HCT116 (cell line): Measurements from ENCODE around the gene MSH3.
"Not testable (repeated sequence)": the region's sequence is repeated elsewhere in the genome, so short reads cannot be mapped to it uniquely, and the experiment has no call there.

Experiments used
- CEBPB ChIP-seq: IDR thresholded peaks from 2 replicates; pipeline ENCODE4 v1.6.1; 2012; ENCODE audit warnings: low read depth
- CTCF ChIP-seq, 3 experiments: fragments of 200-600 bp in 1 of 3; sonication (generic) in 1 of 3; IDR thresholded peaks in 2 of 3; conservative IDR thresholded peaks in 1 of 3; 2 replicates each; pipeline ENCODE4 v1.5.1; 2012 to 2017; ENCODE audit warnings: low read depth in 2 of 3, low read length in 2 of 3, antibody characterized with exemption in 1 of 3, borderline replicate concordance in 1 of 3, control low read depth in 1 of 3, mild to moderate bottlenecking in 1 of 3, mixed read lengths in 1 of 3, mixed run types in 1 of 3, moderate library complexity in 1 of 3; ENCODE audit not compliant: insufficient read depth in 1 of 3
- EGR1 ChIP-seq: IDR thresholded peaks from 2 replicates; pipeline ENCODE4 v1.6.1; 2012; ENCODE audit warnings: low read depth
- EZH2 ChIP-seq: fragments of 200-600 bp; sonication (generic); IDR thresholded peaks from 2 replicates; pipeline ENCODE4 v1.6.1; 2017; ENCODE audit warnings: antibody characterized with exemption, mixed run types
- EZH2phosphoT487 ChIP-seq: fragments of 200-600 bp; IDR thresholded peaks from 2 replicates; pipeline ENCODE4 v1.6.1; 2018; ENCODE audit warnings: antibody characterized with exemption, borderline replicate concordance
- JUND ChIP-seq: IDR thresholded peaks from 2 replicates; pipeline ENCODE4 v1.6.1; 2012
- MAX ChIP-seq: IDR thresholded peaks from 2 replicates; pipeline ENCODE4 v1.6.1; 2012
- POLR2A ChIP-seq: IDR thresholded peaks from 2 replicates; pipeline ENCODE4 v1.7.0; 2011; ENCODE audit warnings: borderline replicate concordance; ENCODE audit not compliant: insufficient read depth, insufficient read length; ENCODE audit errors: extremely low read depth
- POLR2AphosphoS5 ChIP-seq: IDR thresholded peaks from 2 replicates; pipeline ENCODE4 v1.6.1; 2011; ENCODE audit warnings: mild to moderate bottlenecking, low read depth, low read length, moderate library complexity
- RAD21 ChIP-seq: IDR thresholded peaks from 2 replicates; pipeline ENCODE4 v1.6.1; 2012; ENCODE audit warnings: low read depth, mild to moderate bottlenecking
- SIN3A ChIP-seq: IDR thresholded peaks from 2 replicates; pipeline ENCODE4 v1.6.1; 2012; ENCODE audit warnings: low read depth
- YY1 ChIP-seq: IDR thresholded peaks from 2 replicates; pipeline ENCODE4 v1.6.1; 2011; ENCODE audit warnings: low read length, low read depth, moderate library complexity, mild to moderate bottlenecking; ENCODE audit not compliant: insufficient replicate concordance; ENCODE audit errors: extremely low read depth
- ZNF274 ChIP-seq: fragments of 200-500 bp; sonication (Bioruptor generic); IDR thresholded peaks from 2 replicates; pipeline ENCODE4 v1.6.1; 2014; ENCODE audit warnings: mild to moderate bottlenecking, low read depth, low read length, inconsistent platforms
- TF ChIP-seq, protein P1 (sequence below): IDR thresholded peaks from 2 replicates; pipeline ENCODE4 v1.6.1; 2012; ENCODE audit warnings: low read depth

- TF ChIP-seq CTCF (IDR thresholded peaks at IDR 0.05 in 2 of 3, conservative IDR thresholded peaks at IDR 0.05 in 1 of 3; ENCODE audit: borderline replicate concordance in 1 of 3, insufficient read depth in 1 of 3, low read depth in 2 of 3, low read length in 2 of 3); RAD21; POLR2A; CEBPB; JUND; POLR2AphosphoS5; EZH2phosphoT487; MAX; SIN3A; EGR1; YY1; ZNF274; EZH2: not testable (repeated sequence)
- TF ChIP-seq, protein P1, sequence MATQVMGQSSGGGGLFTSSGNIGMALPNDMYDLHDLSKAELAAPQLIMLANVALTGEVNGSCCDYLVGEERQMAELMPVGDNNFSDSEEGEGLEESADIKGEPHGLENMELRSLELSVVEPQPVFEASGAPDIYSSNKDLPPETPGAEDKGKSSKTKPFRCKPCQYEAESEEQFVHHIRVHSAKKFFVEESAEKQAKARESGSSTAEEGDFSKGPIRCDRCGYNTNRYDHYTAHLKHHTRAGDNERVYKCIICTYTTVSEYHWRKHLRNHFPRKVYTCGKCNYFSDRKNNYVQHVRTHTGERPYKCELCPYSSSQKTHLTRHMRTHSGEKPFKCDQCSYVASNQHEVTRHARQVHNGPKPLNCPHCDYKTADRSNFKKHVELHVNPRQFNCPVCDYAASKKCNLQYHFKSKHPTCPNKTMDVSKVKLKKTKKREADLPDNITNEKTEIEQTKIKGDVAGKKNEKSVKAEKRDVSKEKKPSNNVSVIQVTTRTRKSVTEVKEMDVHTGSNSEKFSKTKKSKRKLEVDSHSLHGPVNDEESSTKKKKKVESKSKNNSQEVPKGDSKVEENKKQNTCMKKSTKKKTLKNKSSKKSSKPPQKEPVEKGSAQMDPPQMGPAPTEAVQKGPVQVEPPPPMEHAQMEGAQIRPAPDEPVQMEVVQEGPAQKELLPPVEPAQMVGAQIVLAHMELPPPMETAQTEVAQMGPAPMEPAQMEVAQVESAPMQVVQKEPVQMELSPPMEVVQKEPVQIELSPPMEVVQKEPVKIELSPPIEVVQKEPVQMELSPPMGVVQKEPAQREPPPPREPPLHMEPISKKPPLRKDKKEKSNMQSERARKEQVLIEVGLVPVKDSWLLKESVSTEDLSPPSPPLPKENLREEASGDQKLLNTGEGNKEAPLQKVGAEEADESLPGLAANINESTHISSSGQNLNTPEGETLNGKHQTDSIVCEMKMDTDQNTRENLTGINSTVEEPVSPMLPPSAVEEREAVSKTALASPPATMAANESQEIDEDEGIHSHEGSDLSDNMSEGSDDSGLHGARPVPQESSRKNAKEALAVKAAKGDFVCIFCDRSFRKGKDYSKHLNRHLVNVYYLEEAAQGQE, result not testable (repeated sequence)
These were observed 192.0 kb downstream of the MSH3 start for GRCh38 chr5:80846422-80846821.
